Measurements from ENCODE around the gene ALDH4A1.

Gene ALDH4A1, protein sequence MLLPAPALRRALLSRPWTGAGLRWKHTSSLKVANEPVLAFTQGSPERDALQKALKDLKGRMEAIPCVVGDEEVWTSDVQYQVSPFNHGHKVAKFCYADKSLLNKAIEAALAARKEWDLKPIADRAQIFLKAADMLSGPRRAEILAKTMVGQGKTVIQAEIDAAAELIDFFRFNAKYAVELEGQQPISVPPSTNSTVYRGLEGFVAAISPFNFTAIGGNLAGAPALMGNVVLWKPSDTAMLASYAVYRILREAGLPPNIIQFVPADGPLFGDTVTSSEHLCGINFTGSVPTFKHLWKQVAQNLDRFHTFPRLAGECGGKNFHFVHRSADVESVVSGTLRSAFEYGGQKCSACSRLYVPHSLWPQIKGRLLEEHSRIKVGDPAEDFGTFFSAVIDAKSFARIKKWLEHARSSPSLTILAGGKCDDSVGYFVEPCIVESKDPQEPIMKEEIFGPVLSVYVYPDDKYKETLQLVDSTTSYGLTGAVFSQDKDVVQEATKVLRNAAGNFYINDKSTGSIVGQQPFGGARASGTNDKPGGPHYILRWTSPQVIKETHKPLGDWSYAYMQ

DNA sequence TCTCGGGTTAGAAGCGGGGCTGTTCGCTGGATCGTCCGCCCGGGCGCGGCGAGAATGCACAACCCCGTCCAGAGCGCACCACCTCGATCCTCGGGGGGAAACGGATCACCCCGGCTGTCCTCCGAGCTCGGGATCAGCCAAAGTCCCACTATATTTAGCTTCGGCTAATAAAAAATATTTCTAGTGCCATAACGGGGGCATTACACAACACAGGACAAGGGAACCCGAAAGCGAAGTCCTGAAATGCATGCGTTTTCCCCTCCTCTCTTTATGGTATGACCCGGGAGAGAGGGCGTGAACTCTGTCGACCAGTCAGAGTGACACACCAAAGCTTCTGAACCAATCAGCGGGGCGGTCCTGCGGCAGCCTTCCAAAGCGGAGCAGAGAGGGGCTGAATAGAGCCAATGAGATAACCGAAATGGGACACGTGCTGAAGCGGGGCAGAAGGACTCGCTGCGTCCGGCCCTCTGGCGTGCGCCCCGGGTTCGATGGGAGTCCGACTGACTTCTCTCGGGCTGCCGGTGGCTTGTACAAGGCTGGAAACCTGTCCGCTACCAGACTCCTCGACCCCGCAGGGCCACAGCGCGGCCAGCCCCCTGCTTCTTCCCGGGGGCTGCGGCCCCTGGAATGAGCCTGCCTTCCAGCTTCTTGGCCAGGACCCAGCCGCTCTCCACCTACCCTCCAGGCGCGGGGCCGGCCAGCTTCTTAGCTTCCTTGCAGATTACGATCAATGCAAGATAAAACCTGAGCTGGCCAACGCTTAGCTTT is at the start of gene ALDH4A1:
Gene ALDH4A1 (minus strand): TSS at position 33 of the 768 bp plus-strand sequence. CDS start 32 bp downstream, at position 1.
- peak; percentile 97 for DNase-seq

DNA sequence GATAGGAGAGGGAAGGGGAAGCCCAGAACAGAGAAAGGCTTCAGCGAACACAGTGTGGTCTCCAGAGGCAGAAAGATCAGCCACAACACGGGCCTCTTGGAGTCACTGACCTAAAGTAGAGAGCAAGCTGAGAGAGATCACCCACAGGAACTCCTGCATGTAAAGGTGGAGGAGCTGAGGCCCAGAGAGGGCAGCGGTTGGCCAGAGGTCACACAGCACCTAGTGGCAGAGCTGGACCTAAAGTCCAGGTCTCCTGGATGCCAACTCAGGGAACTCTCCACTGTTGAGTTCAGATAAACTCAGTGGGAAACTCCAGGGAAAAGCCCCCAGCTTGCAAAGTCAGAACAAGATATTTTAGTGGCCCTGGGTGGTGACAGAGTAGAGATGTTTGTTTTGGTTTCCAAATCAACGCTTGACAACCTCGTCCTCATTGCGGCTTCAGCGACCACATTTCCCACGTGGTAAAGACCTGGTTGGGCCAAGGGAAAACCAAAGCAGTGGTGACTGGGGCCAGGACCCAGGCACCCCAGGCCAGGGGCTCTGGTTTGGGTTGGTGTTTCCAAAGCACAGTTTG is 49.5 kb upstream of the ALDH4A1 start:
- no peak for DNase-seq

DNA sequence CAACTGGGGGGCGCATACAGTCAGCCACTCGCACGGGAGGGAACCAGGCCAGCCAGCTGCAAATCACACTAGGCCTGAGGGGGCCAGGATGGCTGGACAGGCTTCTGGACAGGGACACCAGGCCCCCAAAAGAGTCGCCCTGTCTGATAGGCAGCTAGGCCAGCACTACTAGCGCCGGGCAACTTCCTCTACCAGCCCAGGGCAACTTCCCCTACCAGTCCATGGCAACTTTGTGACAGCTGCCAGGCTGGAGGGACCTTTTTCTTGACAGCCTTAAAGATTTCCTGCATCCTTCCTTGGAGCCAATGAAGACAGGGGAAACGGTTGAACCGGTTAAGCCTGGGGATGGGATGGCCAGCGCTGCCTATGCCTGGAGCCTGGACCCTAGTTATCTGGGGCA is 49.1 kb upstream of the ALDH4A1 start:
- DNase-seq, result no peak

DNA sequence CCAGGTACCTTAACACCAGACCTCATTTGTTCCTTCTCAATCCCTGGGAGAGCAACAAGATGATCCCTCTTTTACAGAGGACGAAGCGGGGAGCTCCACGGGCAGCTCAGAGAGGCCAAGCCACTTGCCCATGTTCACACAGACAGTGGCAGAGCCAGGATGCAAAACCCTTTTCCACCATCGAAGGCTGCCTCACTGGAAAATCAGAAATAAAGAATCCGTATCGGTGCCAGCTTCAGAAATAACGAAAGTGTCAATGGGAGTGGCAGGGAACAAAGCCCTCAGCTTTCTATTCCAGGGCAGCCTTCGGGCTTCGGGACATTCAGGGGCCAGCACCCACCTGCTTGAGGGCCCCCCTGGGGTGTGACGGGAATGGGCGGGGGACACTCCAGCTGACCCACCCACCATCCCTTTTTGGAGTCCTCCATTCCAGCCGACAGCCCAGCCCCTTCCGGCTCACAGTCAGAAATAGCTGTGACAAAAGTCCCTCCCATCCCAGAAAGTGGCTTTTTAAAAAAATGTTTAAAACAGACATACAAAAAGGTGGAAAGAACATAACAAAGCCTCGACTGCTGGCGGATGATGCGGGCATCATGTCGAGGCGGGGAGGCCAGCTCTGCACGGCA is 48.2 kb upstream of the ALDH4A1 start:
- DNase-seq, result no peak

DNA sequence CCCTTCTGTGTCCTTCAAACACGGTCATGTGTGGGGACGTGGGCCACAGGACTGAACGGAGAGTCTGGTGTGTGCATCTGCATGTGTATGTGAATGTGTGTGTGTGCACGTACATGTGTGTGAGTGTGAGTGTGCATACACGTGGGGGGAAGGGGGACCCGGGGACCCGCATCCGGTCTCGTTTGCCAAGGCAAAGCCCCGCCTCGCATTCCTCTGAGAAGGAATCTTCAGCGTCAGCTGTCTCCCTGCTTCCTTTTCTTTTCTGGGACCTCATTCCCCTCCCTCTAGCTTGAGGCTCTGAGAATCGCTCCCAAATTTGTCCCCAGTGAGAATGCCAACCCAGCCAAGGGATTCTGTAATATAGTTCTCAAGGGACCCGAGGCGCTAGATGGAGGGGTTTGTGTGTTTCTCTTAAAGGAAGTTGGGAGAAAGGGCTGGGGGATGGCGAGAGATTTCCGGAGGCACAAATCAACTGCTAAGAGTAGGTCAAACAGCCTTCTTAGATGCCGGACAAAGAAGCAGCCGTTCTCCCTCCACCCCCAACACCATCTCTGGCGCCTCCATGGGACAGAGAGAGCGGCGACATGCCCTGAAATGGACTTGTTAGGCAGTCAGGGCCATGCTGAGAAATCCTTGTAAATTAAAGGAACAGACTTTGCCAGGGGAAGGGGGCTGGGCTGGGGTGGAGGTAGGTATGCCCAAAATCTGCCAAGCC is 47.5 kb upstream of the ALDH4A1 start:
- DNase-seq, result peak; percentile 28

DNA sequence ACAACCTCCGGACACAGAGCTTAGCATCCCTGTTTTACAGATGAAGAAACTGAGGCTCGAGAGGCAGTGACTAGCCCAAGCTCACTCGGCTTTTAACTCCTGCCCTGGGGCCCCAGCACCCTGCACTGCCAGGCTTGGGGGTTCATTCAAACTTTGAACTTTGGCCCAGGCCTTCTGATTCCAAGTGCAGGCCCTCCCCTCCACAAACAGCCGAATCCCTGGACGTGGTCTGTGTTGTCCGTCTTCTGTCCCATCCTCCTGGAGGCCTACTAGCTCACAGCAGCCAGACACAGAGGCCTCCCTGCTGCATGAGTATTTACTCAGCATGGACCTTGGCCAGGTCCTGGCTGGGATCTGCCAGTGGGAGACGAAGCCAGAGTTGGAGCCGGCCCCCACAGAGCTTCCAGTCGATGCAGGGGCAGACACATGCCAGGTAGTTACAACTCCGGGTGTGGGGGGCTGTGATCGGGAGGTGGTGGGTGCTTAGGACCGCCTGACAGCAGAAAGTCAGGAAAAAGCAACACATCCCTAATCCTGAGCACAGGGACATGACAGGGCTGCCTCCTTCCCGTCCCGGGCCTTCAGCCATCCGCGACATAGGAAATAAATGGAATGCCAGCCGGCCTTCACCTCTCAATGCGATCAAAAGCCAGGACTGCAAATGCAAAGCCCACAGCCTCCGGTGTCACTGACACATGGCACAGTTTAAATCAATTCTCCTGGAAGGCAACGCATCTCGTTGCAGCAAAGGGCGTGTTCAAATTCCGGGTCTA is 46.7 kb upstream of the ALDH4A1 start:
- DNase-seq, result no peak

DNA sequence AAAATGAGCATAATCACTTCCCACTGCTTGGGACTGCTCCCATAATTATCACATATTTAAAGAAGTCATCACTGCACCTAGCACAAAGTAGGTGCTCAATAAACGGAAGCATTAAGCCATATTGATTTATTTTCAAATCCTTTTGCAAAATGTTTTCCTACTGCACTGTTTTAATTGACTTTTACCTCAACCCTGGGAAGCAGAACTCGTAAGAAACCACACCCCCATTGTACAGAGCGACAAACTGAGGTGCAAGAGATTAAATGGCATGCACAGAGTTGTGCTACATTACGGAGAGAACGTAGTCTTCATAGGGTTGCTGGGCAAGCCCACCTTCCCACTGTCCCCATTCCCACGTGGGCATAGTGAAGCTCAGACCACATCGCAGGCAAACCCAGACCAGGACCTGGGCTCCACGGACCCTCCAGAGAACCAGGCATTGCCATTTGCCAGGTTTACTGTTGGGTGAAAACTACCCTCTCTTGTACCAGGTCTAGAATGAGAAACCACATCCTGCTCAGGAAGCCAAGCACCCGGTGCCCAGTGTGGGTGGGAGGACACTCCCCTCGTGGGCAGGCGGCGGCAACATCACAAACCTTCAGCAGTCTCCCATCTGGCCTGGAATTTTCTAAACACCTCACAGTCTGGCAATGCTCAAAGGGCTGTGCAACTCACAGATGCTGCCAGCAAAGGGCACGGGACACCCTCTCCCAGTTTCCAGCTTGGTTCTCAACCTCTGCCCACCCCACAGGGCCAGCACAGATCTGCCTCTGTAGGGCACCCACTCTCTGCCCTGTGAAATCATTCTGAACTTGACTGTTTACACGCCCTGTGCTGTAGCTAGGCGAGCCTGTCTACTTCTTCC is 45.9 kb upstream of the ALDH4A1 start:
- no peak for DNase-seq

DNA sequence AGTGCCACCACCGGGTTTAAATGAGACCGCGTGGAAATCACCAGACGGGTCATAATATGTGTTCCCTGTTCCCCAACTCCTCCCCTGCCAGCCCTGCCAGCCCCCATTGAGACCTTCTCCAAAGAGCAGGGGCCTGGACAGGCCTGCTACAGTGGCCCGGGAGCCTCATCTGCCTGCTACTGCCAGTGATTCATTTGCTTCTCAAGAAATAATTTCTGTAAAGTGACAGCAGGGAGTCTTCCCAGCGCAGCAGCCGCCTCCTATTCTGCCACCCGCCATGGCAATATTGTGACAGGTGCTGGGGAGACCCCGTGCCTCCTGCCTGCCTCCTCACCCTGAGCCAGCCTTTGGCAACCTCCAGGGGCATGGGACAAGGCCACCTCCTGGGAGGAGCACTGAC is 45.2 kb upstream of the ALDH4A1 start:
- no peak for DNase-seq

DNA sequence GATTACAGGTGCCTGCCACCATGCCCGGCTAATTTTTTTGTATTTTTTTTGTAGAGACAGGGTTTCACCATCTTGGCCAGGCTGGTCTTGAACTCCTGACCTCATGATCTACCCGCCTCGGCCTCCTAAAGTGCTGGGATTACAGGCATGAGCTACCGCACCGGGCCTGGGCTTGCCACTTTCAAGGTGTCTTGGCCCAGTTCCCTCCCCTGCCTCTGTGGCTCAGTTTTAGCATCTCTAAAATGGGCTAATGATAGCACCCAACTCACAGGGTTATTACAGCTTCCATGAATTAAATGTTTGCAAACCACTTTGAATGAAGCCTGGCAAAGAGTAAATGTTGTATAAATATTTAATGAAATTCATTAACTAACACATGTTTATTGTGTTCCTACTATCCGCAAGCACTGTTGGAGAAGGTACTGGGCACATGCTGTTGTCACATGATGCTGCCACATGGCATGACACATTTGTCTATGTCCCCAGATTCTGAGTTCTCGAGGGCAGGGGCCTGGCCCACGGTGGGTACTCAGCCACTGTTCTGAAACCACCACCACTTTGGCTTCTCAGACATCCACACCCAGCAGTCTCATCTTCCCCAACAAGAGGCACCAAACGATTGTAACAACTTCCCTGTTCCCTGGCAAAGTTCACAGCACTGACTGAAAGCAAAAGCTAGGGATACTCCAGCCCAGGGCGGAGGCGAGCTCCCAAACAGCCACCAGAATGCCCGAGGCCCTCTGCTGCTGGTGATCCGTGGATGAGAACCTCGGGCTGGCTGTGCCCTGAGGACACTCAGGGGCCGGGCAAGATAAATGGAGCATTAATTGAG is 44.4 kb upstream of the ALDH4A1 start:
- DNase-seq, result no peak

DNA sequence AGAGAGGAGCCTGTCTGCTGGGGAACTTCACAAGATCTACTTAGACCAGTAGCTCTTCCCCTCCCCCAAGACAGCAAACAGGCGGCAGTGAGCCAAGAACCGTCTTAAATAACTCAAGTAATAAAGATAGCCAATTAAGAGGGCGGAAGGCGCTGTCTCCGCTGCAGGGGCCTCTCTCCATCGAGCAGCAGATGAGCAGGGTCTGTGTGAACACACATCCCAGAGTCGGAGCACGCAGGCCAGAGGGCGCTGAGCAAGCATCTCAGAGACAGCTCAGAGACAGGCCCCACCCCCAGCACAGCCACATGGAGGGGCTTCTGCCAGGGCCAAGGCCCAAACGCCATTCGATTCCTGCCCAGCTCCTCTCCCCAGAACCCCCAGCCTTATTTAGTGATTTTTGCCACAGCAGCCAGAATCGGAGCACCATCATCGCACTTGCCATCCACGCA is 43.1 kb upstream of the ALDH4A1 start:
- DNase-seq, result no peak

DNA sequence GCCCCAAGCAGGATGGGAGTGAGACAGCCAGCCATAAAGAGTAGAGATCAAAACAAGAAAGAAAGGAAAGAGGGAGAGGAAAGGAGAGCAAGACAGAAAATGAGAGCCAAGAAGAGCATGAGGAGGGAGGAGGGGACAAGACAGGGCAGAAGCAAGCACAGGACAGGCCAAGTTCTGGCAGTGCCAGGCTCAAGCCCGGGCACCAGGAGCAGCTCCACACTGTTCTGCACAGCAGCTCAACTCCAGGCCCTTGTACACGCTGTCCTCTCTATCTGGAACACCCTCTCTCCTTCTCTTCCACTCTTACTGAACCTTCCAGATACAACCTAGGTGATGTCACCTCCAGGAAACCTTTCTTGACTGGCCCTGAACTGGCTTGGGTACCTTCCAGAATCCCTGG is 42.5 kb upstream of the ALDH4A1 start:
- no peak for DNase-seq

DNA sequence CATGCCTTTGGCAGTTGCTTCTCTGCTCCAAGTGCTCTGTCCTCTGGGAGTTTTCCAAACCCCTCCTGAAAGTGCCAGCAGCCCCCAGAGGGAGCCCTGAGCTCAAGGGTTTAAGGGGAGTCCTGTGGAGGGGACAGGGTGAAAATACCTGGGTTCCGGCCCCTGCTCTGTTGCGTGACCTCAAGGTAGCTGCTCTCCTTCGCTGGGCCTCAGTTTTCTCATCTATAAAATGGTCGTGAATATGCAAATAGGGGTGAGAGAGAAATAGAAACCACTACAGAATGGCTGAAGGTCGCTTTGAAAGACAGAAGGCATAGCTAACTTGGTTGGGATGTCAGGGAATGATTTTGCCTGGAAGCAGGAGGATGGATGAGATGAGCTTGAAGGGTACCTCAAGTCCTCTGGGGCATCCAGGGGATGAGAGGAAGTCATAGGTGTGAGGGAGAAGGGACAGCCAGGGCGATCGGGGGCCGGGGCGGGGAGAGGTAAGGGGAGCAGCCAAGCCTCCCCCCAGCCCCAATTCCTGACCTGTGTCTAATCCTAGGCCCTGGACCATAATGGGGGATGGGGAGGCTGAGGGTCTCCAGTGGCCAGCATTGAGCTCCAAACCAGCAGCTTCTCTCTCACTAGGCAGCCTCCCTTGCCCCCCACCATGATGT is 41.7 kb upstream of the ALDH4A1 start:
- DNase-seq, result no peak

DNA sequence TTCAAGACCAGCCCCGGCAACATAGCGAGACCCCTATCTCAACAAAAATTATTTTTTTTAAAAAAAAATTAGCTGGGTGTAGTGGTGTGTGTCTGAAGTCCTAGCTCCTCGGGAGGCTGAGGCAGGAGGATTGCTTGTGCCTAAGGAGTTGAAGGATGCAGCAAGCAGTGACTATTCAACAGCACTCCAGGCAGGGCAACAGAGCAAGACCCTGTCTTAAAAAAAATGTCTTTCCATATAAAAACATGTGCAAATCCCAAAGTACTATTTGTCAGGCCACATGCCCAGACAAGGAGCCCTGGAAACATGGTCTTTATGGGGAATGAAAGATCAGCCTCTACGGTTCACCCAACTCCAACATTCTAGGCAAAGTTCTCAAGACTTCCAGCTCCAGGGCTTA is 40.8 kb upstream of the ALDH4A1 start:
- no peak for DNase-seq

DNA sequence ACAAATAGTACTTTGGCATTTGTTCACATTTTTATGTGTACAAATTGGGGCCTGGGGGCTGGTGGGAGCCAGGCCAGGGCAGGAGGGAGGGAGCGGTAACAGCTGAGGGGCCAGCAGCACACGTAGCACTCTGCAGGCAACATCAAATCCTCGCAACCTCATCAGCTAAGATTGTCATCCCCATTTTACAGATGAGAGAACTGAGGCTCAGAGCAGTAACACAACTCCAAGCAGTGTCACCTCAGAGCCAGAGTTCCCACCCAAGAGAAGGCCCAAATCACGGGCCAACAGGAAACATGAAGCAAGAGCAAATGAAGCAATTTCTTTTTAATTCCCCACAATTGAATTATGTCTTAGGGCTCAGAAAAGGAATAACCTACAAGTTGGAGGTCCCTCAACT is 40.0 kb upstream of the ALDH4A1 start:
- no peak for DNase-seq

DNA sequence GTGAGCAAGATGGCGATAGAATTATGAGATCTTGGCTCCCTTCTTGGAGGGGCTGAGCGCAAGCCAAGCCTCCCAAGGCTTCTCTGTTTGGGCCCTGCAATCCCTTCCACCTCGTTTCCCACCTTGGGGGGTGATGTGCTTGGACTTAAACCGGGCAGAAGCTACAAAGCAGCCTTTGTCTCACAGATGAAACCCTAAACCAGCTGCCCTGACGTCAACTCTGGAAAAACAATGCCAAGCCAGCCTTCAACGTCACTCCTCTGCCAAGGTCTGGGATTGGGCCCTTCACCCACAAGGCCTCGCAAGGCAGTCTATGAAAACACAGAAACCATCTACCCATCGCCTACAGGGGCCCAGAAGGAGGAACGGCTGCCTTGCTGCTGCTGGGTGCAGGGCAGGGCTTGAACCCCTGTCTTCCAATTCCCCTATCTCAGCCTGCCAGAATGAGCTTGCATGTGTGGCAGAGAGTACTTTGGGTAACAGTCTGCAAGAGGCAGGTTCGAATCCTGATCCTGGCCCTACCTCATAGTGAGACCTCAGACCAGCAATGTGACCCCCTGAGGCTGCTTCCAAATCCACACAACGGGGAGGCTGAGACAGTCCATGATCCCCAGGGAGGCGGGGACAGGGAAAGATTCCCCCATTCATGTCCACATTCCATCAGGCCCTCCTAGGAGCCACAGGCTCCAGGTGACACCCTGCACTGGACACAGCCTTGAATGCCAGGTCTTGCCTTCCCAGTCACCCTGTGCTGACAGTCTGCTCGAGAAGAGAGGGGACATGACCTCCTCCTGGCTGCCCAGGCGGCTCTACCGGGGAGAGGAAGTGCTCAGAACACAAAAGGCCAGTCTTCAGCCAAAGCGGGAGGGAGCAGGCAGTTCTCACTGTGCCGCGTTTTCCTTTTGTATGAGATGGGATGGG is 39.1 kb upstream of the ALDH4A1 start:
- peak; percentile 33 for DNase-seq

DNA sequence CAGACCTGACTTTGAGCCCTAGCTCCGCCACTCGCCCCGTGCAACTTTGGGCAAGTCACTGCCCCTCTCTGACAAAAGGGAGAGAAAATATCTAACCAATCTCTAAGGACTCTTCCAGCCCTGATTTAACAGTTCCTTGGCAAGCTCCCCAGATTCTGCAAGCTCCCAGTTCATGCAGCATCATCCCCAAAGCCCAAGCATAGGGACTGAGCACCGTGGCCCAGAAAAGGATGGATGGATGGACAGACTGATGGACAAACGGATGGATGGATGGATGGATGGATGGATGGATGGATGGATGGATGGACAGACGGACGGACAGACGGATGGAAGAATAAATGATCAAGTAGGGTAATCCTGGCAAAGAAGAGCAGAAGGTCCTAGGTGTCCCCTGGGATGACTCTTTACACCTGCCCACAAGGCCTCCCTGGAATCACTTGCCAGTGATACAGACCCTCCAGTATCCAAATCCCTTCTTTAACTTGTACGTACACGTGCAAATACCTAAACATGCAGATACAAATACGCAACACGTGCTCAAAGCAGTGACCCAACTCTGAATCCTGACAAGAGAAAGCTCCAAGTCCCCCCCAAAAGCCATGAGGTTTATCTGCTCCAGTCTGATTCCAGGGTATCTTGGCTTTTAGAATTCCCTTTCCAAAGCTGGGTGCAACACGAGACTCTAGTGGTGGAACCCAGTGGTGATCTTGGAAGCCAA is 38.1 kb upstream of the ALDH4A1 start:
- no peak for DNase-seq

All from T1000 (cell line).